HEK293 (cell line): Measurements from ENCODE around the gene SLC38A3.

Source experiments
- CTCF ChIA-PET: fragments of 350-600 bp; formaldehyde crosslinking; extraction: SDS; loops from one replicate; lab custom pipeline; 2021; ENCODE audit warnings: antibody characterized with exemption; lab: Yijun Ruan, JAX
- POLR2A ChIA-PET: fragments of 300-600 bp; formaldehyde crosslinking; extraction: SDS; loops from one replicate; lab custom pipeline; 2020; ENCODE audit warnings: antibody characterized with exemption, inconsistent platforms; lab: Yijun Ruan, JAX
- H3K27ac ChIP-seq: fragments of 200-500 bp; sonication (Bioruptor generic); 2 replicates; pipeline ENCODE4 v1.5.1; 2014; ENCODE audit warnings: low read depth, low read length, control low read depth, inconsistent platforms; ENCODE audit errors: extremely low read depth
- H3K36me3 ChIP-seq, 2 experiments: fragments of 200-500 bp in 1 of 2; sonication (Bioruptor generic) in 1 of 2; 1 replicate in 1 of 2; 2 replicates in 1 of 2; pipeline ENCODE4 v1.5.1; 2014 to 2017; ENCODE audit warnings: inconsistent platforms in 2 of 2, low read length in 2 of 2; ENCODE audit not compliant: control insufficient read depth in 2 of 2, insufficient read depth in 1 of 2
- H3K4me1 ChIP-seq: fragments of 200-500 bp; sonication (Bioruptor generic); 2 replicates; pipeline ENCODE4 v1.5.1; 2014; ENCODE audit warnings: mild to moderate bottlenecking, low read length, inconsistent platforms; ENCODE audit not compliant: control insufficient read depth, insufficient read depth
- H3K4me3 ChIP-seq: 2 replicates; pipeline ENCODE4 v1.5.1; 2011; ENCODE audit warnings: low read depth, mild to moderate bottlenecking, control low read depth, low read length, moderate library complexity
- H3K9me3 ChIP-seq: fragments of 200-500 bp; sonication (Bioruptor generic); 2 replicates; pipeline ENCODE4 v1.5.1; 2014; ENCODE audit warnings: low read depth, low read length, inconsistent platforms; ENCODE audit not compliant: control insufficient read depth, insufficient read depth
- KLF10 ChIP-seq: fragments of 450-650 bp; IDR thresholded peaks from 2 replicates; pipeline ENCODE4 v1.5.1; 2018; ENCODE audit warnings: missing biosample characterization, mild to moderate bottlenecking, missing genetic modification characterization
- KLF9 ChIP-seq: fragments of 450-650 bp; formaldehyde crosslinking; IDR thresholded peaks from 2 replicates; pipeline ENCODE4 v1.5.1; 2016; ENCODE audit warnings: missing biosample characterization, missing genetic modification characterization, low read depth
- WT1 ChIP-seq: fragments of 450-650 bp; formaldehyde crosslinking; IDR thresholded peaks from 2 replicates; pipeline ENCODE4 v1.5.1; 2016; ENCODE audit warnings: missing biosample characterization, missing genetic modification characterization
- ZBTB21 ChIP-seq: fragments of 450-650 bp; formaldehyde crosslinking; IDR thresholded peaks from 2 replicates; pipeline ENCODE4 v1.5.1; 2017; ENCODE audit warnings: missing biosample characterization, missing genetic modification characterization
- ZBTB48 ChIP-seq: fragments of 450-650 bp; formaldehyde crosslinking; IDR thresholded peaks from 2 replicates; pipeline ENCODE4 v1.5.1; 2016; ENCODE audit warnings: missing biosample characterization, missing genetic modification characterization
- ZBTB8A ChIP-seq: fragments of 450-650 bp; formaldehyde crosslinking; IDR thresholded peaks from 2 replicates; pipeline ENCODE4 v1.5.1; 2016; ENCODE audit warnings: missing biosample characterization, missing genetic modification characterization
- ZIC2 ChIP-seq: fragments of 450-650 bp; formaldehyde crosslinking; IDR thresholded peaks from 2 replicates; pipeline ENCODE4 v1.5.1; 2016; ENCODE audit warnings: missing biosample characterization, missing genetic modification characterization
- ZNF335 ChIP-seq: fragments of 450-650 bp; formaldehyde crosslinking; conservative IDR thresholded peaks from 2 replicates; pipeline ENCODE4 v1.5.1; 2016; ENCODE audit warnings: missing biosample characterization, missing genetic modification characterization
- ZNF660 ChIP-seq: fragments of 450-650 bp; IDR thresholded peaks from 2 replicates; pipeline ENCODE4 v1.5.1; 2018; ENCODE audit warnings: missing biosample characterization, mild to moderate bottlenecking, missing genetic modification characterization
- TF ChIP-seq, protein P1 (sequence below): fragments of 450-650 bp; formaldehyde crosslinking; IDR thresholded peaks from 2 replicates; pipeline ENCODE4 v1.5.1; 2017; ENCODE audit warnings: missing biosample characterization, missing genetic modification characterization
- TF ChIP-seq, protein P2 (sequence below): fragments of 450-650 bp; formaldehyde crosslinking; IDR thresholded peaks from 2 replicates; pipeline ENCODE4 v1.5.1; 2016; ENCODE audit warnings: missing biosample characterization, missing genetic modification characterization
- TF ChIP-seq, protein P3 (sequence below): fragments of 450-650 bp; formaldehyde crosslinking; IDR thresholded peaks from 2 replicates; pipeline ENCODE4 v1.5.1; 2016; ENCODE audit warnings: missing biosample characterization, missing genetic modification characterization
- TF ChIP-seq, protein P4 (sequence below): fragments of 450-650 bp; formaldehyde crosslinking; IDR thresholded peaks from 2 replicates; pipeline ENCODE4 v1.5.1; 2016; ENCODE audit warnings: missing biosample characterization, missing genetic modification characterization
- TF ChIP-seq, protein P5 (sequence below): fragments of 450-650 bp; formaldehyde crosslinking; IDR thresholded peaks from 2 replicates; pipeline ENCODE4 v1.5.1; 2017; ENCODE audit warnings: missing biosample characterization, missing genetic modification characterization
- TF ChIP-seq, protein P6 (sequence below): fragments of 450-650 bp; formaldehyde crosslinking; IDR thresholded peaks from 2 replicates; pipeline ENCODE4 v1.5.1; 2017; ENCODE audit warnings: missing biosample characterization, missing genetic modification characterization
- TF ChIP-seq, protein P7 (sequence below): fragments of 450-650 bp; formaldehyde crosslinking; IDR thresholded peaks from 2 replicates; pipeline ENCODE4 v1.5.1; 2017; ENCODE audit warnings: missing biosample characterization, missing genetic modification characterization
- TF ChIP-seq, protein P8 (sequence below): fragments of 450-650 bp; formaldehyde crosslinking; conservative IDR thresholded peaks from 2 replicates; pipeline ENCODE4 v1.5.1; 2016; ENCODE audit warnings: low read depth, missing biosample characterization, missing genetic modification characterization

Gene SLC38A3

DNA sequence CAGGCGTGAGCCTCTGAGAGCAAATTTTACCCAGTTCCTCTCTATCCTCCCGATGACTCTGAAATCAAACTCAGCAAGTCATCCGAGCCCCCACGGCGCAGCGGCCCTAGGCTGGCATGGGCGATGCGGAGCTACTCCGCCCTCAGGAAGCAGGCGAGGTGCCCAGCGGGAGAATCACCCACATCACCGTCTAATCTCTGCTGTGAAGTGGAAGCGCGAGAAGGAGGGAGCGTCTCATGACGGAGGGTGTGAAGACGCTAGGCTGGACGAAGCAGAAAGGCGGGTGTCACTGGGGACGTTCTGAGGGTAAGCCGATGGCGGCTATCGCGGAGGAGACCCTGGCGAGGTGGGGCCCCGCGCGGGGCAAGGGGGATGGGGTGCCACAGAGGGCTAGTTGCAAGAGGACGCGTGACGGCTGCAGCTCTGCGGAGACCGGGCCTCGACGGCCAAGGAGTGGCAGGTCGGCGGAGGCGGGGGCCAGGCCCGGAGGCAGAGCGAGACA is 21.9 kb downstream of the SLC38A3 start (continued):
- TF ChIP-seq ZIC2 (tag by site-specific recombination) (peak; percentile 65), ZBTB8A (peak; percentile 15; the same call in 1 of the 2 replicates), ZBTB48 (tag by site-specific recombination) (peak; percentile 38; the same call in 1 of the 2 replicates), KLF10 (tag by site-specific recombination) (no peak), ZBTB21 (tag by site-specific recombination) (no peak)
- TF ChIP-seq, protein P1, sequence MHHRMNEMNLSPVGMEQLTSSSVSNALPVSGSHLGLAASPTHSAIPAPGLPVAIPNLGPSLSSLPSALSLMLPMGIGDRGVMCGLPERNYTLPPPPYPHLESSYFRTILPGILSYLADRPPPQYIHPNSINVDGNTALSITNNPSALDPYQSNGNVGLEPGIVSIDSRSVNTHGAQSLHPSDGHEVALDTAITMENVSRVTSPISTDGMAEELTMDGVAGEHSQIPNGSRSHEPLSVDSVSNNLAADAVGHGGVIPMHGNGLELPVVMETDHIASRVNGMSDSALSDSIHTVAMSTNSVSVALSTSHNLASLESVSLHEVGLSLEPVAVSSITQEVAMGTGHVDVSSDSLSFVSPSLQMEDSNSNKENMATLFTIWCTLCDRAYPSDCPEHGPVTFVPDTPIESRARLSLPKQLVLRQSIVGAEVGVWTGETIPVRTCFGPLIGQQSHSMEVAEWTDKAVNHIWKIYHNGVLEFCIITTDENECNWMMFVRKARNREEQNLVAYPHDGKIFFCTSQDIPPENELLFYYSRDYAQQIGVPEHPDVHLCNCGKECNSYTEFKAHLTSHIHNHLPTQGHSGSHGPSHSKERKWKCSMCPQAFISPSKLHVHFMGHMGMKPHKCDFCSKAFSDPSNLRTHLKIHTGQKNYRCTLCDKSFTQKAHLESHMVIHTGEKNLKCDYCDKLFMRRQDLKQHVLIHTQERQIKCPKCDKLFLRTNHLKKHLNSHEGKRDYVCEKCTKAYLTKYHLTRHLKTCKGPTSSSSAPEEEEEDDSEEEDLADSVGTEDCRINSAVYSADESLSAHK (tag by site-specific recombination): no peak
- TF ChIP-seq, protein P2, sequence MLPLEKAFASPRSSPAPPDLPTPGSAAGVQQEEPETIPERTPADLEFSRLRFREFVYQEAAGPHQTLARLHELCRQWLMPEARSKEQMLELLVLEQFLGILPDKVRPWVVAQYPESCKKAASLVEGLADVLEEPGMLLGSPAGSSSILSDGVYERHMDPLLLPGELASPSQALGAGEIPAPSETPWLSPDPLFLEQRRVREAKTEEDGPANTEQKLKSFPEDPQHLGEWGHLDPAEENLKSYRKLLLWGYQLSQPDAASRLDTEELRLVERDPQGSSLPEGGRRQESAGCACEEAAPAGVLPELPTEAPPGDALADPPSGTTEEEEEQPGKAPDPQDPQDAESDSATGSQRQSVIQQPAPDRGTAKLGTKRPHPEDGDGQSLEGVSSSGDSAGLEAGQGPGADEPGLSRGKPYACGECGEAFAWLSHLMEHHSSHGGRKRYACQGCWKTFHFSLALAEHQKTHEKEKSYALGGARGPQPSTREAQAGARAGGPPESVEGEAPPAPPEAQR (tag by site-specific recombination): no peak
- TF ChIP-seq, protein P3, sequence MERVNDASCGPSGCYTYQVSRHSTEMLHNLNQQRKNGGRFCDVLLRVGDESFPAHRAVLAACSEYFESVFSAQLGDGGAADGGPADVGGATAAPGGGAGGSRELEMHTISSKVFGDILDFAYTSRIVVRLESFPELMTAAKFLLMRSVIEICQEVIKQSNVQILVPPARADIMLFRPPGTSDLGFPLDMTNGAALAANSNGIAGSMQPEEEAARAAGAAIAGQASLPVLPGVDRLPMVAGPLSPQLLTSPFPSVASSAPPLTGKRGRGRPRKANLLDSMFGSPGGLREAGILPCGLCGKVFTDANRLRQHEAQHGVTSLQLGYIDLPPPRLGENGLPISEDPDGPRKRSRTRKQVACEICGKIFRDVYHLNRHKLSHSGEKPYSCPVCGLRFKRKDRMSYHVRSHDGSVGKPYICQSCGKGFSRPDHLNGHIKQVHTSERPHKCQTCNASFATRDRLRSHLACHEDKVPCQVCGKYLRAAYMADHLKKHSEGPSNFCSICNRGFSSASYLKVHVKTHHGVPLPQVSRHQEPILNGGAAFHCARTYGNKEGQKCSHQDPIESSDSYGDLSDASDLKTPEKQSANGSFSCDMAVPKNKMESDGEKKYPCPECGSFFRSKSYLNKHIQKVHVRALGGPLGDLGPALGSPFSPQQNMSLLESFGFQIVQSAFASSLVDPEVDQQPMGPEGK (tag by site-specific recombination): peak; percentile 94
- TF ChIP-seq, all 188 proteins: peak for 20

DNA sequence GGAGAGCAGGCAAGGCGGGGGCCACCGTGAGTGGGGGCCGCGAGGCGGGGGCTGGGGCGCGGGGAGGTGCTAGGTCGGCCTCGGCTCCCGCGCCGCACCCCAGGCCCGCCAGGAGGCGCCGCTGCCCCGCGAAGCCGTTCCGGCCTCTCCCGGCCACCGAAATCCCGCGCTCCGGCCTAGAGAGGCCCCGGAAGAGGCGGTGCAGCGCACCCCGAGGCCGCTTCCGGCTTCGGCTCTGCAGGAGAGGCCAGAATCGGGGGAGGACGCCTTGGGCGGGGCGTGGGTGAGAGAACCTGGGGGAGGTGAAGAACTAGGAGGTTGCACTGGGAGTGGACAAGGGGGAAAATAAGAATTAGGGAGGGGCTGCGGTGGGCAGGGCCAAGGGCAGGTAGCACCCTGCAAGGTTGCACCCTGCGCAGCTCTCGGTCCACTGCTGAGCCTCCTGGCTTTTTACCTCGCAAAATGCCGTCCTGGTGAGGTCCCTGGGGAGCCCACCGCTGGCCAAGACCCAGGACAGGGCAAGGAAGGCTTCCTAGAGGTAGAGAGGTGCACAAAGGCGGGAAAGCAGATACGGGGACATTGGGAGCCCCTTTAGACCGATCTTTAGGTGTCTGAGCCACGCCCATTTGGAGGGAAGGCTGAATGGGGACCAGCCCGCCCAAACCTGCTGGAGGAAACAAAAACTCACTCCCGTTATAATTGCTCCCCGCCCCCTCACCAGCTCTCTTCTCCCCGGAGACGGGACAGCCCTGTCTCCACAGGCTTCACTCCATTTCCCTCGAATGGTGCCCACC is 22.5 kb downstream of the SLC38A3 start:
- Histone ChIP-seq H3K4me1 (no peaks in the 10 kb centered on the region), H3K27ac (peak overlapping the region; percentile 60; the same call in 1 of the 2 replicates), H3K4me3 (peak overlapping the region; percentile 55), H3K36me3 (no peaks in the 10 kb centered on the region), H3K9me3 (no peaks in the 10 kb centered on the region)
- POLR2A ChIA-PET: interaction anchor here (0.9 to 2.1 kb wide), 5 partner anchors 9 to 24 kb away, joined by 3 to 9 read pairs (median 4); partner anchors contain the start of gene GNAI2
- CTCF ChIA-PET: interaction anchor here (0.5 to 17.6 kb wide), 19 partner anchors 9 to 141 kb away, joined by 3 to 237 read pairs (median 4); partner anchors contain the start of genes GNAI2, GNAT1 and SEMA3B
- TF ChIP-seq, protein P4, sequence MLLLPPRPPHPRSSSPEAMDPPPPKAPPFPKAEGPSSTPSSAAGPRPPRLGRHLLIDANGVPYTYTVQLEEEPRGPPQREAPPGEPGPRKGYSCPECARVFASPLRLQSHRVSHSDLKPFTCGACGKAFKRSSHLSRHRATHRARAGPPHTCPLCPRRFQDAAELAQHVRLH: peak; percentile 12; the same call in 1 of the 2 replicates
- peak; percentile 24 for TF ChIP-seq ZNF335 (tag by site-specific recombination)
- peak; percentile 37 for TF ChIP-seq WT1 (tag by site-specific recombination)
- TF ChIP-seq, protein P5, sequence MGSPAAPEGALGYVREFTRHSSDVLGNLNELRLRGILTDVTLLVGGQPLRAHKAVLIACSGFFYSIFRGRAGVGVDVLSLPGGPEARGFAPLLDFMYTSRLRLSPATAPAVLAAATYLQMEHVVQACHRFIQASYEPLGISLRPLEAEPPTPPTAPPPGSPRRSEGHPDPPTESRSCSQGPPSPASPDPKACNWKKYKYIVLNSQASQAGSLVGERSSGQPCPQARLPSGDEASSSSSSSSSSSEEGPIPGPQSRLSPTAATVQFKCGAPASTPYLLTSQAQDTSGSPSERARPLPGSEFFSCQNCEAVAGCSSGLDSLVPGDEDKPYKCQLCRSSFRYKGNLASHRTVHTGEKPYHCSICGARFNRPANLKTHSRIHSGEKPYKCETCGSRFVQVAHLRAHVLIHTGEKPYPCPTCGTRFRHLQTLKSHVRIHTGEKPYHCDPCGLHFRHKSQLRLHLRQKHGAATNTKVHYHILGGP: no peak
- TF ChIP-seq, protein P6, sequence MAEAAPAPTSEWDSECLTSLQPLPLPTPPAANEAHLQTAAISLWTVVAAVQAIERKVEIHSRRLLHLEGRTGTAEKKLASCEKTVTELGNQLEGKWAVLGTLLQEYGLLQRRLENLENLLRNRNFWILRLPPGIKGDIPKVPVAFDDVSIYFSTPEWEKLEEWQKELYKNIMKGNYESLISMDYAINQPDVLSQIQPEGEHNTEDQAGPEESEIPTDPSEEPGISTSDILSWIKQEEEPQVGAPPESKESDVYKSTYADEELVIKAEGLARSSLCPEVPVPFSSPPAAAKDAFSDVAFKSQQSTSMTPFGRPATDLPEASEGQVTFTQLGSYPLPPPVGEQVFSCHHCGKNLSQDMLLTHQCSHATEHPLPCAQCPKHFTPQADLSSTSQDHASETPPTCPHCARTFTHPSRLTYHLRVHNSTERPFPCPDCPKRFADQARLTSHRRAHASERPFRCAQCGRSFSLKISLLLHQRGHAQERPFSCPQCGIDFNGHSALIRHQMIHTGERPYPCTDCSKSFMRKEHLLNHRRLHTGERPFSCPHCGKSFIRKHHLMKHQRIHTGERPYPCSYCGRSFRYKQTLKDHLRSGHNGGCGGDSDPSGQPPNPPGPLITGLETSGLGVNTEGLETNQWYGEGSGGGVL (tag by site-specific recombination): peak; percentile 94
- peak; percentile 71 for TF ChIP-seq KLF9 (tag by site-specific recombination)
- peak; percentile 80; the same call in 1 of the 2 replicates for TF ChIP-seq ZNF660 (tag by site-specific recombination)
- TF ChIP-seq, protein P7, sequence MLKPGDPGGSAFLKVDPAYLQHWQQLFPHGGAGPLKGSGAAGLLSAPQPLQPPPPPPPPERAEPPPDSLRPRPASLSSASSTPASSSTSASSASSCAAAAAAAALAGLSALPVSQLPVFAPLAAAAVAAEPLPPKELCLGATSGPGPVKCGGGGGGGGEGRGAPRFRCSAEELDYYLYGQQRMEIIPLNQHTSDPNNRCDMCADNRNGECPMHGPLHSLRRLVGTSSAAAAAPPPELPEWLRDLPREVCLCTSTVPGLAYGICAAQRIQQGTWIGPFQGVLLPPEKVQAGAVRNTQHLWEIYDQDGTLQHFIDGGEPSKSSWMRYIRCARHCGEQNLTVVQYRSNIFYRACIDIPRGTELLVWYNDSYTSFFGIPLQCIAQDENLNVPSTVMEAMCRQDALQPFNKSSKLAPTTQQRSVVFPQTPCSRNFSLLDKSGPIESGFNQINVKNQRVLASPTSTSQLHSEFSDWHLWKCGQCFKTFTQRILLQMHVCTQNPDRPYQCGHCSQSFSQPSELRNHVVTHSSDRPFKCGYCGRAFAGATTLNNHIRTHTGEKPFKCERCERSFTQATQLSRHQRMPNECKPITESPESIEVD (tag by site-specific recombination): no peak
- TF ChIP-seq, protein P8, sequence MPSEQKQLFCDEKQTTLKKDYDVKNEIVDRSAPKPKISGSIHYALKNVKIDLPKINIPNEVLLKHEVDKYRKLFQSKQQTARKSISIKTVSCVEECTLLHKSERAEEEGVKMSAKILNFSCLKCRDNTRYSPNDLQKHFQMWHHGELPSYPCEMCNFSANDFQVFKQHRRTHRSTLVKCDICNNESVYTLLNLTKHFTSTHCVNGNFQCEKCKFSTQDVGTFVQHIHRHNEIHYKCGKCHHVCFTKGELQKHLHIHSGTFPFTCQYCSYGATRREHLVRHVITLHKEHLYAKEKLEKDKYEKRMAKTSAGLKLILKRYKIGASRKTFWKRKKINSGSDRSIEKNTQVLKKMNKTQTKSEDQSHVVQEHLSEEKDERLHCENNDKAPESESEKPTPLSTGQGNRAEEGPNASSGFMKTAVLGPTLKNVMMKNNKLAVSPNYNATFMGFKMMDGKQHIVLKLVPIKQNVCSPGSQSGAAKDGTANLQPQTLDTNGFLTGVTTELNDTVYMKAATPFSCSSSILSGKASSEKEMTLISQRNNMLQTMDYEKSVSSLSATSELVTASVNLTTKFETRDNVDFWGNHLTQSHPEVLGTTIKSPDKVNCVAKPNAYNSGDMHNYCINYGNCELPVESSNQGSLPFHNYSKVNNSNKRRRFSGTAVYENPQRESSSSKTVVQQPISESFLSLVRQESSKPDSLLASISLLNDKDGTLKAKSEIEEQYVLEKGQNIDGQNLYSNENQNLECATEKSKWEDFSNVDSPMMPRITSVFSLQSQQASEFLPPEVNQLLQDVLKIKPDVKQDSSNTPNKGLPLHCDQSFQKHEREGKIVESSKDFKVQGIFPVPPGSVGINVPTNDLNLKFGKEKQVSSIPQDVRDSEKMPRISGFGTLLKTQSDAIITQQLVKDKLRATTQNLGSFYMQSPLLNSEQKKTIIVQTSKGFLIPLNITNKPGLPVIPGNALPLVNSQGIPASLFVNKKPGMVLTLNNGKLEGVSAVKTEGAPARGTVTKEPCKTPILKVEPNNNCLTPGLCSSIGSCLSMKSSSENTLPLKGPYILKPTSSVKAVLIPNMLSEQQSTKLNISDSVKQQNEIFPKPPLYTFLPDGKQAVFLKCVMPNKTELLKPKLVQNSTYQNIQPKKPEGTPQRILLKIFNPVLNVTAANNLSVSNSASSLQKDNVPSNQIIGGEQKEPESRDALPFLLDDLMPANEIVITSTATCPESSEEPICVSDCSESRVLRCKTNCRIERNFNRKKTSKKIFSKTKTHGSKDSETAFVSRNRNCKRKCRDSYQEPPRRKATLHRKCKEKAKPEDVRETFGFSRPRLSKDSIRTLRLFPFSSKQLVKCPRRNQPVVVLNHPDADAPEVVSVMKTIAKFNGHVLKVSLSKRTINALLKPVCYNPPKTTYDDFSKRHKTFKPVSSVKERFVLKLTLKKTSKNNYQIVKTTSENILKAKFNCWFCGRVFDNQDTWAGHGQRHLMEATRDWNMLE (tag by site-specific recombination): peak; percentile 68
